ENCODE results near the gene DHX35.

Gene DHX35

GRCh38 chr20:38997622-38998021, 35.5 kb downstream of the DHX35 start:
- no peak overlapping the region for H3K4me3 ChIP-seq (ENCODE audit: low read length, poor library complexity, severe bottlenecking)
- TF ChIP-seq EZH2phosphoT487 (IDR thresholded peaks at IDR 0.05; ENCODE audit: borderline replicate concordance): no peak
- TF ChIP-seq CTCF (conservative IDR thresholded peaks at IDR 0.05; ENCODE audit: low read length): peak; percentile 27; the same call in 1 of the 2 replicates
- no peaks in the 10 kb centered on the region for H3K9me3 ChIP-seq (ENCODE audit: insufficient read depth, low read depth, low read length)
- H2AFZ ChIP-seq (ENCODE audit: low read length): no peak overlapping the region
- H3K9ac ChIP-seq (ENCODE audit: low read depth, low read length, poor library complexity, severe bottlenecking): no peak overlapping the region
- no peaks in the 10 kb centered on the region for H3F3A ChIP-seq (ENCODE audit: low read depth)
- H4K20me1 ChIP-seq (ENCODE audit: insufficient read depth, low read length, poor library complexity, severe bottlenecking): no peaks in the 10 kb centered on the region
- no peaks in the 10 kb centered on the region for H3K27me3 ChIP-seq (ENCODE audit: insufficient read depth, low read length, poor library complexity, severe bottlenecking)
- no peaks in the 10 kb centered on the region for H3K79me2 ChIP-seq (ENCODE audit: insufficient read depth, low read length)
- H3K4me2 ChIP-seq (ENCODE audit: low read depth, low read length, poor library complexity, severe bottlenecking): no peak overlapping the region
- H3K4me1 ChIP-seq (ENCODE audit: insufficient read depth, low read length, poor library complexity, severe bottlenecking): peaks cover 24% of the 10 kb centered on the region
- H3K9me2 ChIP-seq (replicated peaks; ENCODE audit: low read depth, low read length): no peaks in the 10 kb centered on the region
- peaks cover 38% of the 10 kb centered on the region; the same call in 1 of the 2 replicates for H3K36me3 ChIP-seq (ENCODE audit: insufficient read depth, low read length)

- H4K20me1 ChIP-seq (ENCODE audit: insufficient read depth, low read length, poor library complexity, severe bottlenecking): no peaks in the 10 kb centered on the region
- H3K4me3 ChIP-seq (ENCODE audit: low read length, poor library complexity, severe bottlenecking): no peak overlapping the region
- TF ChIP-seq EZH2phosphoT487 (IDR thresholded peaks at IDR 0.05; ENCODE audit: borderline replicate concordance): no peak
- no peak for TF ChIP-seq CTCF (conservative IDR thresholded peaks at IDR 0.05; ENCODE audit: low read length)
- H3K36me3 ChIP-seq (ENCODE audit: insufficient read depth, low read length): peaks cover 51% of the 10 kb centered on the region; the same call in 1 of the 2 replicates
- H3K9ac ChIP-seq (ENCODE audit: low read depth, low read length, poor library complexity, severe bottlenecking): no peak overlapping the region
- H3K79me2 ChIP-seq (ENCODE audit: insufficient read depth, low read length): no peaks in the 10 kb centered on the region
- H3K4me1 ChIP-seq (ENCODE audit: insufficient read depth, low read length, poor library complexity, severe bottlenecking): peaks cover 24% of the 10 kb centered on the region
- H3F3A ChIP-seq (ENCODE audit: low read depth): no peaks in the 10 kb centered on the region
- no peak overlapping the region for H2AFZ ChIP-seq (ENCODE audit: low read length)
- H3K9me2 ChIP-seq (replicated peaks; ENCODE audit: low read depth, low read length): no peaks in the 10 kb centered on the region
- no peaks in the 10 kb centered on the region for H3K27me3 ChIP-seq (ENCODE audit: insufficient read depth, low read length, poor library complexity, severe bottlenecking)
- no peaks in the 10 kb centered on the region for H3K9me3 ChIP-seq (ENCODE audit: insufficient read depth, low read depth, low read length)
- peak overlapping the region; percentile 4 for H3K4me2 ChIP-seq (ENCODE audit: low read depth, low read length, poor library complexity, severe bottlenecking)
These were observed 37.1 kb downstream of the DHX35 start for GRCh38 chr20:38999217-38999616.

GRCh38 chr20:38999965-39000910, 38.1 kb downstream of the DHX35 start:
- Histone ChIP-seq H3K27me3 (ENCODE audit: insufficient read depth, low read length, poor library complexity, severe bottlenecking) (no peaks in the 10 kb centered on the region), H3K36me3 (ENCODE audit: insufficient read depth, low read length) (peaks cover 51% of the 10 kb centered on the region; the same call in 1 of the 2 replicates), H3K4me3 (ENCODE audit: low read length, poor library complexity, severe bottlenecking) (no peak overlapping the region), H3K9ac (ENCODE audit: low read depth, low read length, poor library complexity, severe bottlenecking) (no peak overlapping the region), H3F3A (ENCODE audit: low read depth) (no peaks in the 10 kb centered on the region), H4K20me1 (ENCODE audit: insufficient read depth, low read length, poor library complexity, severe bottlenecking) (no peaks in the 10 kb centered on the region), H3K9me3 (ENCODE audit: insufficient read depth, low read depth, low read length) (no peaks in the 10 kb centered on the region), H2AFZ (ENCODE audit: low read length) (no peak overlapping the region), H3K4me1 (ENCODE audit: insufficient read depth, low read length, poor library complexity, severe bottlenecking) (peaks cover 24% of the 10 kb centered on the region), H3K9me2 (replicated peaks; ENCODE audit: low read depth, low read length) (no peaks in the 10 kb centered on the region), H3K79me2 (ENCODE audit: insufficient read depth, low read length) (no peaks in the 10 kb centered on the region), H3K4me2 (ENCODE audit: low read depth, low read length, poor library complexity, severe bottlenecking) (no peak overlapping the region)
- TF ChIP-seq CTCF (conservative IDR thresholded peaks at IDR 0.05; ENCODE audit: low read length) (no peak), EZH2phosphoT487 (IDR thresholded peaks at IDR 0.05; ENCODE audit: borderline replicate concordance) (no peak)

All from Loucy (cell line).